Subcutaneous abdominal adipose tissue (tissue), 5 donors: Measurements from ENCODE around the gene COL18A1.

Source experiments
- H3K27ac ChIP-seq: one replicate; pipeline ENCODE4 v1.7.0; 2013; ENCODE audit warnings: low read depth, mild to moderate bottlenecking, inconsistent platforms, low read length, moderate library complexity
- H3K27me3 ChIP-seq, 5 donors: one replicate each; pipeline ENCODE4 v1.7.0; 2013; ENCODE audit warnings: low read length in 5 of 5, inconsistent platforms in 1 of 5; ENCODE audit not compliant: control insufficient read depth in 5 of 5, insufficient read depth in 4 of 5
- H3K36me3 ChIP-seq, 5 donors: one replicate each; pipeline ENCODE4 v1.7.0; 2013; ENCODE audit warnings: low read length in 5 of 5; ENCODE audit not compliant: control insufficient read depth in 5 of 5, insufficient read depth in 5 of 5
- H3K4me1 ChIP-seq, 5 donors: one replicate each; pipeline ENCODE4 v1.7.0; 2013; ENCODE audit warnings: low read length in 5 of 5, mild to moderate bottlenecking in 3 of 5, moderate library complexity in 1 of 5; ENCODE audit not compliant: control insufficient read depth in 5 of 5, insufficient read depth in 5 of 5
- H3K4me3 ChIP-seq, 5 donors: one replicate each; pipeline ENCODE4 v1.7.0; 2013; ENCODE audit warnings: low read length in 5 of 5, low read depth in 1 of 5
- H3K9ac ChIP-seq, 5 donors: one replicate each; pipeline ENCODE4 v1.7.0; 2013; ENCODE audit warnings: low read length in 5 of 5, mild to moderate bottlenecking in 4 of 5, moderate library complexity in 3 of 5
- H3K9me3 ChIP-seq, 5 donors: one replicate each; pipeline ENCODE4 v1.7.0; 2013; ENCODE audit warnings: low read length in 5 of 5; ENCODE audit not compliant: control insufficient read depth in 5 of 5
- donor health status: healthy.
- donor health status: healthy.
- donor health status: healthy.
- donor health status: healthy.
- donor health status: healthy.

COL18A1 gene

GRCh38 chr21:45404730-45405270 lies at the start of gene COL18A1:
TSS of gene COL18A1 (plus strand) at chr21:45405165. CDS start at chr21:45405231, 66 bp downstream.
- Histone ChIP-seq H3K9me3 (peaks cover 0 to 10% (median 5%) of the 10 kb centered on the region in 5 donors), H3K27me3 (peaks cover 0 to 7% (median 0%) of the 10 kb centered on the region in 5 donors), H3K4me3 (peak within 1 kb of the TSS in 4 of 5 donors; percentile 55 to 67 (median 59)), H3K36me3 (peaks cover 0 to 3% (median 2%) of the 10 kb centered on the region in 5 donors), H3K27ac (peak within 1 kb of the TSS; percentile 60), H3K4me1 (peaks cover 1 to 50% (median 39%) of the 10 kb centered on the region in 5 donors), H3K9ac (peak within 1 kb of the TSS in 4 of 5 donors; percentile 45 to 68 (median 56))

GRCh38 chr21:45355573-45355972 lies 49.4 kb upstream of the COL18A1 start:
- peak overlapping the region; percentile 28 for H3K27ac ChIP-seq
- peaks cover 16 to 84% (median 67%) of the 10 kb centered on the region in 5 donors for H3K4me1 ChIP-seq
- peak overlapping the region in 1 of 5 donors; percentile 31 for H3K9ac ChIP-seq
- no peak overlapping the region for H3K4me3 ChIP-seq
- no peaks in the 10 kb centered on the region for H3K9me3 ChIP-seq
- no peaks in the 10 kb centered on the region for H3K36me3 ChIP-seq
- H3K27me3 ChIP-seq: no peaks in the 10 kb centered on the region

- peak overlapping the region; percentile 85 for H3K27ac ChIP-seq
- no peaks in the 10 kb centered on the region for H3K36me3 ChIP-seq
- H3K27me3 ChIP-seq: no peaks in the 10 kb centered on the region
- H3K9me3 ChIP-seq: no peaks in the 10 kb centered on the region
- no peak overlapping the region for H3K4me3 ChIP-seq
- H3K4me1 ChIP-seq: peaks cover 13 to 77% (median 61%) of the 10 kb centered on the region in 5 donors
- peak overlapping the region in 2 of 5 donors; percentile 26 to 61 for H3K9ac ChIP-seq
These were observed 48.7 kb upstream of the COL18A1 start for GRCh38 chr21:45356251-45356650.

GRCh38 chr21:45356653-45357435 lies 48.1 kb upstream of the COL18A1 start:
- H3K9me3 ChIP-seq: no peaks in the 10 kb centered on the region
- H3K4me3 ChIP-seq: no peak overlapping the region
- H3K27me3 ChIP-seq: no peaks in the 10 kb centered on the region
- H3K36me3 ChIP-seq: no peaks in the 10 kb centered on the region
- peak overlapping the region in 2 of 5 donors; percentile 26 to 61 for H3K9ac ChIP-seq
- peaks cover 13 to 77% (median 55%) of the 10 kb centered on the region in 5 donors for H3K4me1 ChIP-seq
- H3K27ac ChIP-seq: peak overlapping the region; percentile 85

GRCh38 chr21:45357436-45358260 lies 47.3 kb upstream of the COL18A1 start:
- Histone ChIP-seq H3K27ac (peak overlapping the region; percentile 85), H3K4me3 (no peak overlapping the region), H3K9ac (peak overlapping the region in 2 of 5 donors; percentile 50 to 61), H3K36me3 (no peaks in the 10 kb centered on the region), H3K27me3 (no peaks in the 10 kb centered on the region), H3K4me1 (peaks cover 13 to 77% (median 50%) of the 10 kb centered on the region in 5 donors), H3K9me3 (no peaks in the 10 kb centered on the region)

GRCh38 chr21:45358261-45358670 lies 46.7 kb upstream of the COL18A1 start:
- Histone ChIP-seq H3K4me1 (peaks cover 13 to 76% (median 45%) of the 10 kb centered on the region in 5 donors), H3K27me3 (no peaks in the 10 kb centered on the region), H3K9ac (peak overlapping the region in 1 of 5 donors; percentile 21), H3K9me3 (no peaks in the 10 kb centered on the region), H3K4me3 (no peak overlapping the region), H3K36me3 (no peaks in the 10 kb centered on the region), H3K27ac (peak overlapping the region; percentile 85)

- H3K9ac ChIP-seq: peak overlapping the region in 1 of 5 donors; percentile 21
- no peaks in the 10 kb centered on the region for H3K9me3 ChIP-seq
- no peaks in the 10 kb centered on the region for H3K27me3 ChIP-seq
- no peak overlapping the region for H3K4me3 ChIP-seq
- H3K36me3 ChIP-seq: no peaks in the 10 kb centered on the region
- H3K4me1 ChIP-seq: peaks cover 13 to 76% (median 48%) of the 10 kb centered on the region in 5 donors
- peak overlapping the region; percentile 85 for H3K27ac ChIP-seq
These were observed 46.2 kb upstream of the COL18A1 start for GRCh38 chr21:45358711-45359310.

- H3K9ac ChIP-seq: no peak overlapping the region
- no peak overlapping the region for H3K4me3 ChIP-seq
- H3K27me3 ChIP-seq: no peaks in the 10 kb centered on the region
- H3K4me1 ChIP-seq: peaks cover 19 to 81% (median 55%) of the 10 kb centered on the region in 5 donors
- H3K9me3 ChIP-seq: no peaks in the 10 kb centered on the region
- no peaks in the 10 kb centered on the region for H3K36me3 ChIP-seq
- no peak overlapping the region for H3K27ac ChIP-seq
These were observed 45.3 kb upstream of the COL18A1 start for GRCh38 chr21:45359451-45360217.
